T-helper 22 cell (primary cell): ENCODE data around the gene BTBD9.
"Not testable (repeated sequence)": the region's sequence is repeated elsewhere in the genome, so short reads cannot be mapped to it uniquely, and the experiment has no call there.

Experiments used
- DNase-seq: peaks from one replicate; pipeline ENCODE4 v3.0.0-alpha.2; 2020; ENCODE audit warnings: low read depth

The BTBD9 gene

GRCh38 chr6:38649744-38650143 lies 10.0 kb upstream of the BTBD9 start:
- no peak for DNase-seq

GRCh38 chr6:38648629-38649028 lies 8.9 kb upstream of the BTBD9 start:
- no peak for DNase-seq

- DNase-seq = no peak
These were observed 6.6 kb upstream of the BTBD9 start for GRCh38 chr6:38646166-38646878.

DNA sequence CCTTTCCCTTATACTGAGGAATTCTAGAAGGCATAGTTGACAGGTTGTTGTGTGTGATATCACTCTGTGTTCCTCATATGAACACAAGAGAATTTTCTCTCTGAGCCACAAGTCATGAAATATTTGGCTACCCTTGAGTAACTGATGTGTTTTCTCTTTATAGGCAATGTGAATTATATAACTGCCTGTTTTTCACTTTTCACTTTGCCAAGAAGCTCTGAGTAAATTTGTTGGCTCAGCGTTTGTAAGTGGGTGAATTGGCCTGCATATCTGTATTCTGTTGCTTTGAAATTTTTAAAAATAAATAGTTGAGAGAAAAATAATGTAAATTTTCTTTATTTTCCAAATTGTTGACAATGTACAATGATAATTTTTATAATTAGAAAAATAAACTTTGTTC lies 5.2 kb upstream of the BTBD9 start:
- no peak for DNase-seq

- no peak for DNase-seq
These were observed 634 bp upstream of the BTBD9 start for GRCh38 chr6:38640216-38640909.

DNA sequence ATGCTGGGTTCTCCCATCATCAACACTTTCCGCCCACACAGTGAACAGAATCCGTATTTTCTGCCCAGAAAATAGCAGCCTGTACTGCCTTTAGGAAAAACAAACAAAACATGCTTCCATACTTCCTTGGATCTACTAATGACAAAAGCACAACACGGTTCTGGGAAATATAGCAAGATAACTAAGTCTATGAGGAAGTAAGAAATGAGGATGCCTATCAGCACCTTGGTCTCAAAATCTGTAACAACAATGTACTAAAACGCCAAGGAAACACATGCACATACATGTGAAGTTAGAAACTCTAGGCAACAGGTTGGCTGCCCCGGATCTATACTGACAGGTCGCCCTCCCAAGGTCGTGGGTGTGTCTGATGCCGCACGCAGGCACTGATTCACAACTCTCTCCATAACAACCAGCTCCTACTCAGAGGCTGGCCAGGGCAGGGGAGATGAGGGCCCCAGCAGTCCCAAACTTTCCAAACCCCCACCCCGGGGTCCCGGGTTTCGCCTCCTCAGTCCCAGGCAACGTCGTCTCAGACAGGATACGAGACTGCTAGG lies 710 bp downstream of the BTBD9 start:
- peak; percentile 47 for DNase-seq

DNA sequence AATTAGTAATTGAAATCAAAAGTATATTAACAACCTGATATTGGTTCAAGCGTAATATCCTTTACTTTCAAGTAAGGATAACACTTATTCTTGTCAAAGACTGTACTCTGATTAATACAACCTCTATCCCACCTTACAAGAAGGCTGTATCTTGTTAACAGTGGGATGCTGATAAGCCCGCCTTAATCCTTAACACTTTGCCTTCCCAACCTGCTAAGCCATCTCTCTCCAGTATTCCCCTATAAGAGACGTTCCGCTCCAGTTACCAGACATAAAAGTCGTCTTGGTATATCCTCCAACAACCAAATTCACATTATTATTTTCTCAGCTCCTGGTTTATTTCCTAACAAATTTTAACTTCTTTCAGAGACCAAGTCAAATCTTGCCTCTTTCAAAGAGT lies 2.0 kb downstream of the BTBD9 start:
- DNase-seq = no peak

- no peak for DNase-seq
These were observed 3.7 kb downstream of the BTBD9 start for GRCh38 chr6:38636027-38636426.

- DNase-seq = no peak
These were observed 5.2 kb downstream of the BTBD9 start for GRCh38 chr6:38634518-38634917.

- DNase-seq = no peak
These were observed 7.2 kb downstream of the BTBD9 start for GRCh38 chr6:38632490-38632889.

DNA sequence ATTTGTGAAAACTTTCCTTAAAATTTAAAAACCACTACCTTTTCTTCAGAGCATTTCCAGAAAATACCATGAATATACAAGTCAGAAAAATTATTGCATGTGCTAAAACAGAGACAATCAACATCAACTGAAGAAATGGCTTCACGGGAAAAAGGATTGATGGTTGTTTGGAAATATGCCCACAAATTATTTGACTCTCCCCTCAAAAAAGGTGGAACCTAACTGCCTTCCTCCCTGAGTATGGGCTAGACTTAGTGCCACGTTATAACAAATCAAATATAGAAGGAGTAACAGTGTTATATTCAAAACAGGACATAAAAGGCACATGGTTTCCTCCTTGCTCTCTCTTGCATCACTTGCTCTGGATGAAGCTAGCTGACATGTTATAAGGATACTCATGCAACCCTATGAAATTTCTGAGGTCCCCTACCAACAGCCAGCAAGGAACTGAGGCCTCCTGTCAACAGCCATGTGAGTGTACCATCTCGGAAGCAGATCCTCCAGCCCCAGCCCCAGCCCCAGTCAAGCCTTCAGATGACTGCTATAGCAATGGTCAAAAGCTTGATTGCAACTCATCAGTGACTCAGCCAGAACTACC lies 8.4 kb downstream of the BTBD9 start:
- no peak for DNase-seq

GRCh38 chr6:38625217-38625616 lies 14.5 kb downstream of the BTBD9 start:
- no peak for DNase-seq

- not testable (repeated sequence) for DNase-seq
These were observed 20.4 kb downstream of the BTBD9 start for GRCh38 chr6:38619342-38619741.

DNA sequence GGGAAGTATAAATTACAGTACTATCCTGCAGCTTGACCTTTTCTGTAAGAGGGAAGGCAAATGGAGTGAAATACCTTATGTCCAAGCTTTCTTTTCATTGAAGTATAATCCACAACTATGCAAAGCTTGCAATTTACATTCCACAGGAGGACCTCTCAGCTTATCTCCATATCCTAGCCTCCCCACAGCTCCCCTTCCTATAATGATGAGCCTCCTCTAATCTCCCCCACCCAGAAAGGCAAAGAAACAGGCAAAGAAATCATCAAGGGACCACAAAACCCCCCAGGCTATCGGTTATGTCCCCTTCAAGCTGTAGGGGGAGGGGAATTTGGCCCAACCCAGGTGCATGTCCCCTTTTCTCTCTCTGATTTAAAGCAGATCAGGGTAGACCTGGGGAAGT lies 21.4 kb downstream of the BTBD9 start:
- not testable (repeated sequence) for DNase-seq

- DNase-seq = no peak
These were observed 21.9 kb downstream of the BTBD9 start for GRCh38 chr6:38617856-38618255.

DNA sequence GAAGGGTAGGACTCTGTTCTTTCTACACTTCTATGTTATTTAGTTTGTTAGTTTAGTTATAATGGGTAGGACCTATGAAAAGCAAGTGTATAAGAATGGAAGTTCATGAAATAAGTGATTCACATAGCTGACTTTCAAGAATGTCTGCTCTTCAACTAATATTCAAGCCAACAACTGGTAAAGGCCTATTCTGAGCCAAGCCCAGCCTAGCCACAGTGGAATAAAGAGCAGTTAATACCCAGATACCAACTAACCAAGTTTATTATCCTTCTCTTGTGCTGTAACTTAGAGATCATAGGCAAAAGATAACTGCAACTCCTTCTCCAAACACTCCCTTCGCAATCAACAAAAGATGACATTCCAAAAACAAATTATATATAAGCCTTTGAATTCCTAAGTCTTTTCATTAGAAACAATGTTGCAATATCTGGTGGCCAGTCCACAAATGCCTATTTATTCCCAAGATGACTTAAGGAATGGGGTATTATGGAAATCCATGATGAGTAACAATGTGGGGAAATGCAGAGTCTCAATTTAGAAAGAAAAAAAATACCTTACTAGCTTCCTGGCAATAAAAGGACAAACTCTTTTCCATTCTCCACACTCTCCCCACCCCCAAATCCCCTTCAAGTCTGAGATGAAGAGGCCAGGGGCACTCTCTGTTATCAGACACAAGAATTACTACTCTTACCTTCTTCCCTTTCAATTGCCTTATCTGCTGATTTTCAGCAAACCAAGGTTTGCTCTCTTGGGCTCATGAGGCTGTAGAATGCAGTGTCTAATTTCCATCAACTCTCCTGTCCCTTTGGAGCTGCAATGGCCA lies 27.4 kb downstream of the BTBD9 start:
- DNase-seq = no peak

- DNase-seq = no peak
These were observed 29.6 kb downstream of the BTBD9 start for GRCh38 chr6:38610050-38610625.

GRCh38 chr6:38604700-38605099 lies 35.0 kb downstream of the BTBD9 start:
- no peak for DNase-seq

- DNase-seq = no peak
These were observed 35.8 kb downstream of the BTBD9 start for GRCh38 chr6:38603966-38604365.

GRCh38 chr6:38603496-38603895 lies 36.2 kb downstream of the BTBD9 start:
- DNase-seq = no peak

DNA sequence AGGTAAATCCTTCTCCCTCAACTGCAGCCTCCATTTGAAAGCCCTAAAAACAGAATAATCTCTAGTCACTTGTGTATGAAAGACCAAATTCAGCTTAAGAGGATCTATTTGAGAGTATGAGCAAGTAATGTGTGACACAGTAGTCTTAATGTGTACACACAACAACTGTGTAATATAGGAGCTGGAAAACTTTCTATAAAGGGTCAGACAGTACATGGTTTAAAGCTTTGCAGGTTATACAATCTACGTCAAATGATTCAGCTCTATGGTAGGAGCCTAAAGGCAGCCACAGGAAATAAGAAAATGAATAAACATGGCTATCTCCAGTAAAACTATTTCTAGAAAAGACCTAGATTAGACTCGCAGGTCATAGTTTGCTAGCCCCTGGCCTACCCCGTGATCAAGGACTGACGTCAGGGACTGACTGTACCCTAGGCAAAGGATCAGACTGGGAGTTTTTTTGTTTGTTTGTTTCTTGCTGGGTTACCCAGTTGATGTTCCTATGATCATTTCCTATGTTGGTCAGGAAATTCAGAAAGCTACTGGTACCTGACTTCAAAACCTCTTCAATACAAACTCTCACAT lies 39.7 kb downstream of the BTBD9 start:
- DNase-seq = no peak
